T-helper 22 cell (primary cell): ENCODE measurements around the gene THAP7.
"Not testable (repeated sequence)": the region's sequence is repeated elsewhere in the genome, so short reads cannot be mapped to it uniquely, and the experiment has no call there.

ENCODE experiments used
- DNase-seq: peaks from one replicate; pipeline ENCODE4 v3.0.0-alpha.2; 2020; ENCODE audit warnings: low read depth

THAP7 gene

DNA sequence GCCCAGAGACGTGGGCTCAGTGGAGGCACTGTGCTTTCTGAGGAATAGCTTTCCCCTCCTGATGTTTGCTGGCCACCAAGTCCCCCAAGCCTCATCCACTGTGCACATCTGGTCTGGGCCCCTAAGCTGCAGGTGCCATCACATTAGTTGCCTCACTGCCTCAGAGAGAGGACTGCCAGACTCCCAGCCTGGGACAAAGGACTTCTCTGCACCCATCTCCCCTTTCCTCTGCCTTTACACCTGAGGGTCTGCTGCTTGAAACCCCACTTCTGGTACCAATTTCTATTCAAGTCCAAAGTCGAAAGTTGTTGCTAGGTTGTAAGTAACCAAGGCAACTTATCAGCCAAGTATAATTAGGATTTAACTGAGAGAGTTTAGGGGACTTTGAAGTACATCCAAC lies 23.5 kb downstream of the THAP7 start:
- DNase-seq: no peak

DNA sequence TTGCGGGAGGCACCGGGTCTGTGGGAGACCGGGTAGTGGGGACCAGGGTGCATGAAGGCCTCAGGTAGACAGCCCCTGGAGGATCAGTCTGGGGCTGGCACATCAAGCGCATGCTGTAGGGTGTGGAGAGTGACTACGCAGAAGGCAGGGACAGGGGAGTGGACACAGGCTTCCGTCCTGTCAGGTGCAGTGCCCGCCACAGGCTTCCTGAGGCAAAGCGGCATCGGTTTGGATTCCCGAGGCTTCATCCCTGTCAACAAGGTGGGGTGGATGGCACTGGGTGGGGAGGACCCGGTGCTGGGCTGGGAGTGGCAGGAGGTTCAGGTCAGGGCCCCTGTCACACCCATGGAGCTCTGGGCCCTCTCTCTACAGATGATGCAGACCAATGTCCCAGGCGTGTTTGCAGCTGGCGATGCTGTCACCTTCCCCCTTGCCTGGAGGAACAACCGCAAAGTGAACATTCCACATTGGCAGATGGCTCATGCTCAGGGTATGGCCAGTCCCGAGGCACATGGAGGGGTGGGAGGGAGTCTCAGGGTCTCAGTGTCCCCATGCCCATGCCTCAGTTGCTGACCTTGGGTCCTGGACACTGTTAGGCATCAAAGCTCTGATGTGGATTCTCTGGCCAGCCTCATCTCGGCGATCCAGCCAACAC lies 24.3 kb downstream of the THAP7 start:
- DNase-seq: no peak

DNA sequence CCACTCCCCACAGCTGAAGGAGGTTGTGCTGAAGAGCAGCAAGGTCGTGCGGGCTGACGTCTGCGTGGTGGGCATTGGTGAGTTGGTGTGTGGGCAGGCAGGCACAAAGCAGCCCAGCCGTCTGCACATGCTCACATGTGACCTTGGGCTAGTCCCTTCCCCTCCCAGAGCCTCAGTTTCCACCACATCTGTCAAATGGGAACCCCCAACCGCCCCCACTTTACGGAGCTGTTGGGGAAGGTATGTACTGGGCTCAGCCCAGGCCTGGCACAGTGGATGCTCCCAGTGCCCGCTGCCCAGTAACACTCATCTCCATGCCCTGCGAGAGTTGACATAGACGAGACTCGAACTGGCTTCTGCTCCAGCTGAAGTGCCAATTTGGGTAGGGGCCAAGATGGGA lies 24.9 kb downstream of the THAP7 start:
- no peak for DNase-seq

DNA sequence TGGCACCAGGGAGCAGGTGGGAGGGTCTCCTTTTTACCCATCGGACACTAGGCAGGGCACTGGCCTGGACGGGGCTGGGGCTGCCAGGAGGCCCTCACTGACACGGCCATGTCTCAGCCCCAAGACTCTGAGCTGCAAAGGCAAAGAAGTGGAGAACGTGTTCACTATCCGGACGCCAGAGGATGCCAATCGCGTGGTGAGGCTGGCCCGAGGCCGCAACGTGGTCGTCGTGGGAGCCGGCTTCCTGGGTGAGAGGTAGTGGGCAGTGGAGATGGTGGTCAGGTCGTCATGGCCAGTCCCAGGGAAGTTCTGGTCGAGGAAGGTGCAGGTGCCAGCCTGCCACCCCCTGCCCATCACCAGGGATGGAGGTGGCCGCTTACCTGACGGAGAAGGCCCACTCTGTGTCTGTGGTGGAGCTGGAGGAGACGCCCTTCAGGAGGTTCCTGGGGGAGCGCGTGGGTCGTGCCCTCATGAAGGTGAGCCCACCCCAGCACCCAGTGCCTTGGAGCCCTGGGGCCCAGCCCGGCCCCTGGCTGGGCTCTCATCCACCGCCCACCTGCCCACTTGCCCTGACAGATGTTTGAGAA lies 25.5 kb downstream of the THAP7 start:
- DNase-seq: no peak

DNA sequence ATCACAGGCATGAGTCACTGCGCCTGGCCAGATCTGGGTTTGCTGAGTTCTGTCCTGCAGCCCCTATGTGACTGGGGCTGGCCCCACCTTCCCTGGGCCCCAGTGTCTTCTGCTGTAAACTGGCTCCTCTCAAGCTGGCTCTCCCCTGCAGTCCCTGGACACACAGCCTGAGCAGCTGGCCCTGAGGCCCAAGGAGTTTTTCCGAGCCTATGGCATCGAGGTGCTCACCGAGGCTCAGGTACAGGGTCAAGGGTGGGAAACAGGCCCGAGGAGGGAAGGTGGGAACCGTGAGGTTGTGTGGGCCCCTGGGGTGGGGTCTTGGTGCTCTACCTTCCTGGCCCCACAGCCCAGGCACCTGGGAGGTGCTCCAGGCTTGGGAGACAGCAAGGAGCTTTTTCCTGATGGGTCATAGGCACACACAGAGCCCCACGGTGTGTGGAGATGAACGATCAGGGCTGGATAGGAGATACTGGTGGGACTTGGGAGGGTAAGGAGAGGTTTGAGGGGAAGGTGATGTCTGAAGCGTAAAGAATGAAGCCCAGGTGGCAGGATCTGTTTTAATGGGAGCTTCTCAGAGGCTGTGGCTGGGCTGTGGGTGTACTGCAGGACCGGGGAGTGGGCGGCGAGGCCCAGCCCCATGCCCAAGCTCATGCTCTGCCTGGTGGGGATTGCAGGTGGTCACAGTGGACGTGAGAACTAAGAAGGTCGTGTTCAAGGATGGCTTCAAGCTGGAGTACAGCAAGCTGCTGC lies 26.2 kb downstream of the THAP7 start:
- no peak for DNase-seq

DNA sequence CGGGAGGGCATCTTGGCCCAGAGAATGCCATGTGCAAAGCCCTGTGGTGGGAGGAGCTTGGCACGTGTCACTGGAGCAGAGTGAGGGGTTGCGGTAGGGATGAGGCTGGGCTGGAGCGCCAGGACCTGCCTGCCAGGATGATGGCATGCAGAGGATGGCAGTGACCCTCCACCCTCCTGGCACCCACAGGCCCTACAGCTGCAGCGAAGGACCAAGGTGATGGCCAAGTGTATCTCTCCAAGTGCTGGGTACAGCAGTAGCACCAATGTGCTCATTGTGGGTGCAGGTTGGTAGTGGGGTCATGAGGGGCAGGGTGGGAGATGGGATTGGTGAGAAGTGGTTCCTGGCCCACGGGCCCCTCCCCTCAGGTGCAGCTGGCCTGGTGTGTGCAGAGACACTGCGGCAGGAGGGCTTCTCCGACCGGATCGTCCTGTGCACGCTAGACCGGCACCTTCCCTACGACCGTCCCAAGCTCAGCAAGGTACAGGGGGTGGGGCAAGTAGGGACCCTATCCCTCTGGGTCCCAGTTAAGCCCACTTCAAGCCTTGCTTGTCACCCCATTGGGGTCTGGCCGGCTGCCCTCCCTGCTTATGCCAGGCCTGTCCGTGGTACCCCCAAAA lies 27.5 kb downstream of the THAP7 start:
- DNase-seq: no peak

DNA sequence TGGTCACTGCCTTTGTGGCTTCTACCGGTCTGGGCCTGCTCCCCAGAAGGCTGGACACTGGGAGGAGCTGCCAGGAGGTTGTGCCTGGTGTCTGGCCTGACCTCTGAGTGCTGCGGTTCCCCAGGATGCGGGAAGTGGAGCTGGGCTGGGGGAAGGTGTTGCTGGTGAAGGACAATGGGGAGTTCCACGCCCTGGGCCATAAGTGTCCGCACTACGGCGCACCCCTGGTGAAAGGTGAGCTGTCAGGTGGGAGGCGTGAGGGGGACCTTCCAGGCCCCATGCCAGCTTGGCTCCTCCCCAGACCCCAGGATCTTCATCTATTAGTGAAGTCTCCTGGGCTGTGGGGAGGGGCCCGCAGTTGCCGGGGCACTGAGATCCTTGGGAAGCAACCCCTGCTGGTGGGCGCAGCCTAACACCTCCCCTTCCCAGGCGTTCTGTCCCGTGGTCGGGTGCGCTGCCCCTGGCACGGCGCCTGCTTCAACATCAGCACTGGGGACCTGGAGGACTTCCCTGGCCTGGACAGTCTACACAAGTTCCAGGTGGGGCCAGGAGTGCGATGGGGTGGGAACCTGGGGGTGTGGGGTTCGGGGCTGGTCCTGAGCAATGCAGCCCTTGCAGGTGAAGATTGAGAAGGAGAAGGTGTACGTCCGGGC lies 28.2 kb downstream of the THAP7 start:
- DNase-seq: no peak

DNA sequence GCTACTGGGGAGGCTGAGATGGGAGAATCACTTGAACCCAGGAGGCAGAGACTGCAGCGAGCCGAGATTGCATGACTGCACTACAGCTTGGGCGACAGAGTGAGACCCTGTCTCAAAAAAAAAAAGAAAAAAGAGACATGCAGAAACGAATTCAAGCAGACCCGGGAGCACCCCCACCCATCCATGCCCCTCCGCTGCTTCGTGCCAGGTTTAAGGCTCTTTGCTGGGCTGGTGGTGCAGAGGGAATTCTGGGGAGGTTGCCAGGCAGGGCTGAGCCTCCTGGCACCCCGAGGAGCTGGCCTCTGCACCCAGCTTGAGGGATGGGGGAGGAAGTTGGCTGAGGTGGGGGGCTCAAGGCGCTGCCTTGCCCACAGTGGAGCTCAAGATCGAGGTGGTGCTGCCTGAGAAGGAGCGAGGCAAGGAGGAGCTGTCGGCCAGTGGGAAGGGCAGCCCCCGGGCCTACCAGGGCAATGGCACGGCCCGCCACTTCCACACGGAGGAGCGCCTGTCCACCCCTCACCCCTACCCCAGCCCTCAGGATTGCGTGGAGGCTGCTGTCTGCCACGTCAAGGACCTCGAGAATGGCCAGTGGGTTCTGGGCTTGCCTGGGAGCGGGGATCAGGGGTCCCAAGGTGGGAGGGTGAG lies 28.9 kb downstream of the THAP7 start:
- no peak for DNase-seq

DNA sequence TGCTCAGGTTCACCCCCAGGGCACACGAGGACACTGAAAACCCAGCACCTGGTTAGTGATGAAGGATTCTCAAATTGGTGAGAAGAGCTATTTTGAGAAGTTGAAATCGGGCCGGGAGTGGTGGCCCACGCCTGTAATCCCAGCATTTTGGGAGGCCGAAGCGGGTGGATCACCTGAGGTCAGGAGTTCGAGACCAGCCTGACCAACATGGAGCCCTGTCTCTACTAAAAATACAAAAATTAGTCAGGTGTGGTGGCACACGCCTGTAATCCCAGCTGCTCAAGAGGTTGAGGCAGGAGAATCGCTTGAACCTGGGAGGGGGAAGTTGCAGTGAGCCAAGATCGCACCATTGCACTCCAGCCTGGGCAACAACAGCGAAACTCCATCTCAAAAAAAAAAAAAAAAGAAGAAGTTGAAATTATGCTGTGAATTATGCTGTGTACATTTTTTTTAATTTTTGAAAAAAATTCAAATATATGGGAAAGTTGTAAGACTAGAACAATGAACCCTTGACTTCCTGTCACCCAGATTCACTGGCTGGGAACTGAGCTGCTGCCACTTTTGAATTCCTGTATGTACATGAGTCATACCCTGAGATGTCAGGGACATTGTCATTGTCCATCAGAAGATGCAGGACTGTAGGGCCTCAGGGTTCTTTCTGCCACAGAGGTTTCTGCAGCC lies 29.8 kb downstream of the THAP7 start:
- DNase-seq: not testable (repeated sequence)

DNA sequence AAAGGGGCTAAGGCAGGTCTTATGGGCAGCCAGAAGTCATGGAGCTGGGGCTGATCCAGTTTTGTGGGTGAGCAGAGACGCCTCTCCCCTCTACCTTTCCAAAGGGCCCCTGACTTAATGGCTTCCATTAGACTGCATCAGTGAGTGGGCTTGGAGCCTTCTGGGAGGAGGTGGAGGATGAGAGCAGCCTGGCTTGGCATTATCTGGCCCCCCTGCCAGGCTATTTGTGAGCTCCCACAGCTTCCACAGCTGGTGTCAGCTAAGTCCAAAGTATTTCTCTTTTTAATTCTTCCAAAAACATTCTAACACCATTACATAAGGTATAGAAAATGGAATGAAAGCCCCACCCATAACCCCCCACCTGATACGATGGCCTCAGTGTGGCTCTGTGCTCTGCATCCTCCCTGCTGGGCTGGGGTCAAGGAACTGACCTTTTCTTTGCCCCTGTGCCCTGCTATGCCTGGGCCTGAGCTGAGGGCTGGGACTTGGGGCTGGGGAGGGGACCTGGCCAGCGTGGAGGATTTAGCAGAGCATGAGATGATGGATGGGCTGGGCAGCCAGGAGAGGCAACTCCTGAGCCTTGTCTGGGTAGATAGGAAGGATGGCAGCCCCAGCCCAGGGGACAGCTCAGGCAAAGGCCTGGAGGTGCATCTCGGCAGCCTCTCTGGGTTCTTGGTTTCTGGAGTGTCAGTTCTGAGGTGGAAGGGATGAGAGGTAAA lies 30.8 kb downstream of the THAP7 start:
- no peak for DNase-seq

DNA sequence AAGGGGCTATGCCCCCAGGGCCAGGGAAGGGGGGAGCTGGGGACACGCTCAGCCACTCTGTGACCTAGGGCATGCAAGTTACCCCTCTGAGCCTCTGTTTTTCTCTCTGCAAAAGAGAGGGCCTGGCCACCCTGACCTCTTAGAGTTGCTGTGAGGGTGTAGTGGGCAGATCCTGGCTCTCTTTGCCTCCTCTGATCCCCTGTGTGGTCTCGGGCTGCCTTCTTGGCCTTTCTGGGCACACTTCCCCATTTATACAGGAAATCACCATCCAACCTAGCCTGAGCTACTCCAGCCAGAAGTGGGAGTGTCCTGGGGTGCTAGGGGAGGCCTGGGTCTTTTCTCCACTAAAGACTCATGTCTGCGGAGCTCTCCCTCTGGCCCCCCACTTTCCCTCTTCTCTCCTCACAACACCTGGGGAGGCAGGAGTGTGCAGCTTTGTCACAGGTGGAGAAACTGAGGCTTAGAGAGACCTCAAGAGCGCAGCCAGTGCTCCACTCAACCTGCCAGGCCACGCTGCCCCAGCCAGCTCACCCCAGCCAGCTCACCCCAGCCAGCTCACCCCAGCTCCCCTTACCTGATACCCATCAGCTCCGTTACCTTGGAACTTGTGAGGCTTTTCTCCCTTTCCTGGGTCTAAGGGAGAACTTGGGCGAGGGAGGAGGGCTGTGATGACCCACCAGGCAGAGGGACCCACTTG lies 33.5 kb downstream of the THAP7 start:
- DNase-seq: no peak

DNA sequence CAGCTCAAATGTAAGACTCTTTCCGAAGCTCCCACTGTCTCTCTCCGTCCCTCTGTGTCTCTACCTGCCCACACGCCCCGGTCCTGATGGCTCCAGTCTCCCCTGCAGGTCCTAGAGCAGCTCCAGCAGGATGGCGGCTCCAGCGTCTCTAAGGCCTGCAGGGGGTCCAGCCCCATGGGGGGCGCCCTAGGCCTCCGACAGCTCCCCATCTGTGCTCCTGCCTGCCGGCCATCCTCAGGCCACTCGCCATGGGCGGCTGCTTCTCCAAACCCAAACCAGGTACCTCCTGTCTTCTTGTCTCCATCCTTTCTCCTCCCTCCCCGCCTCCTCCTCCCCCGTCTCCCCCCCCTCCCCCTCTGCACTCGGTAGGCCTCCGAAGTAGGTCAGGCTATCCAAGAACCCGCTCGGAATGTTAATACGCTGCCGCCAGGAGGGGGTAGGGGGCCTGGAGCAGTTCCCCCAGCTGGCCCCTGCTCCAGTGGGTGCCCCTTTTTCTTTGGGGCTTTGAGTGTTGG lies 34.2 kb downstream of the THAP7 start:
- DNase-seq: no peak

DNA sequence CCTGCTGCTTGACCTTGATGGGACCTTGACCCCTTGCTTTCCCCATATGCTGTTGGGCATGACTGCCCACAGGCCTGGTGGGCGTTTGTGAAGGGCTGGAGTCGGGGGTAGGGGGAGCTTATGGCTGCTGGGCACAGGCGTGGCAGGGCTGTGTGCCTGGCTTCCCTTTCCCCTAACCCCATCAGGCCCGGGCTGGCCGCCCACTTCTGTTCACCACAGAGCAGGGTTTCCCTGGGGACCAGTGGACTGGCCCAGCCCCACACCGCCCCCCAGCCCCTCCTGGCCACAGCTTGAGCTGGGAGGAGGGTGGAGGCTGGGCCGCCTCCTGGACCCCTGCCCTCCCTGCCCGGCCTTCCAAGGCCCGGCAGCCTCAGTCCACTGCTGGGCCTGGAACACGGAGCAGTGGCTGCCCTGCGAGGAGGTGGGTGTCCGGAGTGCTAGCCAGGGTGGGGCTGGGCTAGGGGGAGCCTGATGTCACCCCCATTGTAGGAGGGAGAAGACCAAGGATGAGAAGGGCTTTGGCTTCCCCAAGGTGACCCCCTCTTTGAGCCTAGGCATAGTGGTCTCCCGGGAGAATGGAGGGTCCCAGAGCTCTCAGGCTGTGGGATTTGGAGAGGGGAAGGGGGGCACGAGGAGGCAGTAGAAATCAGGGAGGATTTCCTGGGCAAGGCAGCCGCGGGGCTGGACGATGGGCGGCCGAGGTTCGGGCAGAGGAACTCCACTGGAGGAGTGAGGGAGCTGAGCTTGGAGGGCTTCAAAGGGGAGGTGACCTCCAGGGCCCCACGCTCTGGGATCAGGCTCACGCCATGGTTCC lies 34.8 kb downstream of the THAP7 start, which contains the start of gene AIFM3:
Gene AIFM3 (plus strand): TSS at position 373 of the 814 bp plus-strand sequence. CDS start 690 bp downstream, outside the sequence.
- no peak for DNase-seq

DNA sequence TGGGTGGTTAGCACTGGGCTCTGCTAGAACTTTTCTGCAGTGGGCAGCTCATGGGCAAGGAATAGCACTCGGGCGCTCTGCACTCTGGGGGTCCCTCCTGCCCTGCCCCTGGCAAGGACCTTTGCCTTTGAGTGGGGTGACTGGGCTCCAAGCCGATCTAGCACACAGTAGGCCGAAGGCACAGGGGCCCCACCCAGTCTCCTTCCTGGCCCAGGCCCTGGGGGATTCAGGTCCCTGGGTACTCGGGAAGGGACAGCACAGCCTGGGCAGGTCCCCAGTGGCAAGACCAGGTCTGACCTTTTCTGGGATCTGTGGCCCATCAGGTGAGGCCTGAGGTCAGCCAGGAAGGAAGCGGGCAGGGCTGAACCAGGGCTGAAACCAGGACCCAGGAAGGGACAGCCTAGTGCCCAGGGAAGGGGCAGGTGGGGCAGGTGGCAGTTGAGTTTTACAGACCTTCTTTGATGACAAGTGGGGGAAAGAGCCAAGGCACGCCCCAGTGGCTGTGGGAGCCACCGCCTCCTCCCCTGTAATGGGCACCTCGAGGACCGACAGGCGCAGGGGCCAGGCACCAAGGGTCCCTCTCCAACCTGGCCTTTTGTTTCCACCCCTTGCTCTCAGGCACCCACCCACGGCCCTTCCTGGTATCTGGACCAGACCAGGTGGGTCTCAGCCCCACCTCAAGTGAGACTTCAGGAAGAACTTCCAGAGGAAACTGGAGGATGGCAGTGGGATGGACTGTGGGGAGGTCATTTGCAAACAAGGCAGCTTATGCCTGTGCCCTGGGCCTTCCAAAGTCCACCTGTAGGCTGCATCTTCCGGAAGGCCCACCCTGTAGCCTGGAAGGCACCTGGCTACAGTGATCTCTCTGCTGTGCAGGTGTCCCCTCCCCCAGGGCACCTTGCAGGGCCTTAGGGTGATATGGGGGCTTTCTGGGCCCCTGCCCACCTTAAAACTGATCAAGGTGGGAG lies 35.7 kb downstream of the THAP7 start:
- DNase-seq: no peak

DNA sequence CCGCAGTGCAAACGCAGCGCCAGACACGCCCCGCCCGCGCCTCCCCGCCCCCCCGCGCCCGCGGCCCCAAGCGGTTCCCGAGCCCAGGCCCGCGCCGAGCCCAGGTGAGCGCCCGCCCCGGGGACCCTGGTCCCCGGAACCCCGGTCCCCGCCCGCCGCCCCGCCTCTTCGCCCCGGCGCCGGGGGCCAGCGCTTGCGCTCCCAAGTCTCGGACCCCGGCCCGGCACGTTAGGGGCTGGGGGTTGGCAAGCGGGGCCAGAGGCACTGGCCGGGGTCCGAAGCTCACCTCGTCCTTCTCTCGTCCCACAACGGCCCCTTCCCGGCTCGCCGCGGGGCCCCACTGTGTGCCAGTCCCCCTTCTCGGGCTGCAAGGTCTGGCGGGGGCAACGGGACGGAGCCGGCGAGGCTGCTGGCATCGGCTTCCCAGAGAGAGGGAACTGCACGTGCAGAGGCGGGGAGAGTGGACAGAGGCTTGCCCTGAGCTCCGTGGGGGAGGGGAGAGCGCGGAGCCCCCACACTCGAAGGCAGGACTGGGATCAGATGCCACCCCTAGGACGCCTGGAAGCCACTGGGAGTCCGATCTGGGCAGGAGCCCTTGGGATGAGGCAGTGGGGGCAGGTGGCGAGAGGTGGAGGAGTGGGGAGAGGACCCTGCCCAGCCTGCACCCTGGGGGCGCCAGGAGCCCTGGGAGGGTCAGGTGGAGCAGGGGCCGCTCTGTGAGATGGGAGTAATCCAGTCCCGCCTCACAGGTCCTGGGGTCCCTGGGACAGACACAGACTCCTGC lies 36.6 kb downstream of the THAP7 start:
- DNase-seq: no peak

DNA sequence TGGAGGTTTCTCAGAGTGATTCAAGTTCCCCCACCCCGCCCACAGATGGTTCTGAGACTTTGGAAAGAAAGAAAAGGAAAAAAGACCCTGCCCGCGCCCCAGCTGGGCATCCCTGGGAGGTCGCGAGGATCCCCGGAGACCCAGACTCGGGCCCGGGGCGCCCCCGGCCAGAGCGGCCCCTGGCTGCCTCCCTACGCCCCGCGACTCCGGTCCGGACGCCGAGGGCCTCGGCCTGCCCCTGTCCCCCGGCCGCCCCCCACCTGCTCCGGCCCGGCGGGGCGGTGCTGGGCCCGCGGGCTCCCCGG lies 37.2 kb downstream of the THAP7 start:
- no peak for DNase-seq
